ENCODE measurements around the gene FGD4. TPM values are rescaled to one million over a fixed set of nuclear protein-coding genes. Genes with fewer than 3 reads are reported as not detected.
A peak's percentile ranks its signal among the peaks of the same experiment; 100 is the strongest.

FGD4 gene
- total and polyA plus RNA-seq, 7 donors = 7.8 to 19.1 (median 11.3) TPM

DNA sequence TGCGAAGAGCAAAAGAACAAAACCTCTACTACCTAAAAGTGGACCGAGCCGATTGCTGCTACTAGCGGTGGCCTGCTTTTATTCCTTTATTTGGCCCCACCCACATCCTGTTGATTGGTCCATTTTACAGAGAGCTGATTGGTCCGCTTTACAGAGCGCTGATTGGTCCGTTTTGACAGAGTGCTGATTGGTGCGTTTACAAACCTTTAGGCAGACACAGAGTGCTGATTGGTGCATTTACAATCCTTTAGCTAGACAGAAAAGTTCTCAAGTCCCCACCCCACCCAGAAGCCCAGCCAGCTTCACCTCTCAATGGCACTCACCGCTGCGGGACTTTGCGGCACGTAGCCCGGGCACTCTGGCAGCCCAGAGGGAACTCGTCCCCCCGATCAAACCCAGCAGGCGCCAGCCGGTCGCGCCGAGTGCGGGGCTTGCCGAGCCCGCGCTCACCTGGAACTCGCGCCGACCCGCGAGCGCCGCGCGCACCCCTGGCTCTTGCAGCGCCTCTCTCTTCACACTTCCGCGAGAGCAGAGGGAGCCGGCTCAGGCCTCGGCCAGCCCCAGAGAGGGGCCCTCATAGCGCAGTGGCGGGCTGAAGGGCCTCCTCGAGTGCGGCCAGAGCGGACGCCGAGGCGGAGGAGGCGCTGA is 8.7 kb upstream of the FGD4 start:
- Histone ChIP-seq H3K4me3 (peak overlapping the region; percentile 4 to 38 (median 31)), H3K4me1 (peaks cover 0 to 6% (median 0%) of the 10 kb centered on the region in 4 donors), H3K36me3 (no peaks in the 10 kb centered on the region), H3K9me3 (no peaks in the 10 kb centered on the region), H3K27ac (no peak overlapping the region), H3K27me3 (peaks cover 0 to 24% (median 16%) of the 10 kb centered on the region in 3 donors)
- WGBS, 2 donors = 37 to 43% methylated on average over 47 of the region's 47 CpGs
- TF ChIP-seq, protein P1, sequence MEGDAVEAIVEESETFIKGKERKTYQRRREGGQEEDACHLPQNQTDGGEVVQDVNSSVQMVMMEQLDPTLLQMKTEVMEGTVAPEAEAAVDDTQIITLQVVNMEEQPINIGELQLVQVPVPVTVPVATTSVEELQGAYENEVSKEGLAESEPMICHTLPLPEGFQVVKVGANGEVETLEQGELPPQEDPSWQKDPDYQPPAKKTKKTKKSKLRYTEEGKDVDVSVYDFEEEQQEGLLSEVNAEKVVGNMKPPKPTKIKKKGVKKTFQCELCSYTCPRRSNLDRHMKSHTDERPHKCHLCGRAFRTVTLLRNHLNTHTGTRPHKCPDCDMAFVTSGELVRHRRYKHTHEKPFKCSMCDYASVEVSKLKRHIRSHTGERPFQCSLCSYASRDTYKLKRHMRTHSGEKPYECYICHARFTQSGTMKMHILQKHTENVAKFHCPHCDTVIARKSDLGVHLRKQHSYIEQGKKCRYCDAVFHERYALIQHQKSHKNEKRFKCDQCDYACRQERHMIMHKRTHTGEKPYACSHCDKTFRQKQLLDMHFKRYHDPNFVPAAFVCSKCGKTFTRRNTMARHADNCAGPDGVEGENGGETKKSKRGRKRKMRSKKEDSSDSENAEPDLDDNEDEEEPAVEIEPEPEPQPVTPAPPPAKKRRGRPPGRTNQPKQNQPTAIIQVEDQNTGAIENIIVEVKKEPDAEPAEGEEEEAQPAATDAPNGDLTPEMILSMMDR (IDR thresholded peaks at IDR 0.05) = no peak
- TF ChIP-seq EP300 (IDR thresholded peaks at IDR 0.05) (no peak), POLR2A (IDR thresholded peaks at IDR 0.05) (no peak), POLR2AphosphoS5 (IDR thresholded peaks at IDR 0.05) (no peak)
- no peak for DNase-seq
- intact Hi-C loops (cut with DNase I) = no loop called here

DNA sequence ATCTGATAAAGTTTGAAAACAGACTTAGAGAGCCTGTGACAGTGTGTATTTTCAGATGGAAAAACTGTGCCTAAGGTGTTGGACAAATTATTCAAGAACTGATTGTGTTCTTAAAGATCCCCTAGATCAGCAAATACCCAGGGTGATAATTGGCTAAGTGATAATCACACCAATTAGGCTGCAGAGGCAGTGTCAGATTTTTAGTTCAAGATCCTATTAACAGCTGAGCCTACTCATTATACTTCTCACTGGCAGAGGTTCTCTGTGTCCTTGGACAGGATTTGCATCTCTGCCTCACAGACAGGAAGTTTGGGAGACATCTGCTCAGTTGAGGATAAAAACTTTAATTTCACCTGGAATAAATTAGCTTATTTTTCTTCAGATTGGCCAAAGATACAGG is 4.3 kb upstream of the FGD4 start:
- H3K27ac ChIP-seq = no peak overlapping the region
- no peaks in the 10 kb centered on the region for H3K36me3 ChIP-seq
- H3K4me3 ChIP-seq = no peak overlapping the region
- no peak for DNase-seq
- TF ChIP-seq, protein P1 (IDR thresholded peaks at IDR 0.05) = no peak
- no peak for TF ChIP-seq POLR2A (IDR thresholded peaks at IDR 0.05)
- TF ChIP-seq POLR2AphosphoS5 (IDR thresholded peaks at IDR 0.05) = no peak
- TF ChIP-seq EP300 (IDR thresholded peaks at IDR 0.05) = no peak
- peaks cover 4 to 19% (median 8%) of the 10 kb centered on the region in 3 donors for H3K27me3 ChIP-seq
- intact Hi-C loops (cut with DNase I) = no loop called here
- H3K4me1 ChIP-seq = peaks cover 0 to 20% (median 9%) of the 10 kb centered on the region in 4 donors
- no peaks in the 10 kb centered on the region for H3K9me3 ChIP-seq

DNA sequence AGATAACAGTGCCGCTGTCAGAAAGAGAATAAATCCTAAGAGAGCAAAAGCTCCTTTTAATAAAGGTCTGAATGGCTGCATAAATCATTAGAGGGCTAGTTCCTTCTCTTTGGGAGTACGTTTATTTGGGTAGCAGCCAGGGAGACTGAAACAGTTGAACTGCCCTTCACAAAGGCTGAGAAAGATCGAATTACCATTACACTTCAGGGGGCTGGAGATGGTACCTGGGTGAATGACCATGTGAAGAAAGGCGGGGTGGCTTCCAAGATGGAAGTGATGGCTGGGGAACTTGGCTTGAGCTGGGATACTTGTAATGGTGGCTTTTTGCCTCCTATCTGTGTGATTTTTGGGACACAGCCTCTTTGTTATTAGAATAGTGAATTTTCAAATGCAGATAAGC is 1.7 kb upstream of the FGD4 start:
- H3K9me3 ChIP-seq = no peaks in the 10 kb centered on the region
- H3K4me3 ChIP-seq = no peak overlapping the region
- TF ChIP-seq POLR2AphosphoS5 (IDR thresholded peaks at IDR 0.05) (no peak), POLR2A (IDR thresholded peaks at IDR 0.05) (no peak), EP300 (IDR thresholded peaks at IDR 0.05) (no peak)
- TF ChIP-seq, protein P1 (IDR thresholded peaks at IDR 0.05) = no peak
- 63 to 65% methylated on average over 4 of the region's 4 CpGs for WGBS, 2 donors
- no peak overlapping the region for H3K27ac ChIP-seq
- no peak for DNase-seq
- H3K27me3 ChIP-seq = peaks cover 0 to 23% (median 5%) of the 10 kb centered on the region in 3 donors
- peaks cover 0 to 19% (median 11%) of the 10 kb centered on the region in 4 donors for H3K4me1 ChIP-seq
- intact Hi-C loops (cut with DNase I) = no loop called here
- H3K36me3 ChIP-seq = no peaks in the 10 kb centered on the region

DNA sequence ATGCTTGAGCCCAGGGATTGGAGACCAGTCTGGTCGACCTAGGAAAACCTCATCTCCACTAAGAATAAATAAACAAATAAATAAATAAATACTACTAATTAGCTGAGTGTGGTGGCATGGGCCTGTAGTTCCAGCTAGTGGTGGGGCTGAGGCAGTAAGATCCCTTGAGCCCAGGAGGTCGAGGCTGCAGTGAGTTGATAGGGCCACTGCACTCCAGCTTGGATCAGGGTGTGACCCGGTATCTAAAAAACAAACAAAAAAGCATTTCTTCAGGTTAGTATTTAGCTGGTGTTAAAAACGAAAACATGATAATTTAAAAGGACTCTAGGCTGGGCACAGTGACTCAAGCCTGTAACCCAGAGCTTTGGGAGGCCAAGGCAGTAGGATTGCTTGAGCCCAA is 1.2 kb upstream of the FGD4 start:
- Histone ChIP-seq H3K4me1 (peaks cover 0 to 19% (median 11%) of the 10 kb centered on the region in 4 donors), H3K4me3 (no peak overlapping the region), H3K27me3 (peaks cover 0 to 20% (median 5%) of the 10 kb centered on the region in 3 donors), H3K27ac (peak overlapping the region in 2 of 4 donors; percentile 61 to 82), H3K36me3 (no peaks in the 10 kb centered on the region), H3K9me3 (no peaks in the 10 kb centered on the region)
- no peak for DNase-seq
- WGBS, 2 donors = 40 to 78% methylated on average over 4 of the region's 4 CpGs
- TF ChIP-seq POLR2AphosphoS5 (IDR thresholded peaks at IDR 0.05) = no peak
- no peak for TF ChIP-seq EP300 (IDR thresholded peaks at IDR 0.05)
- TF ChIP-seq, protein P1 (IDR thresholded peaks at IDR 0.05) = no peak
- TF ChIP-seq POLR2A (IDR thresholded peaks at IDR 0.05) = no peak
- intact Hi-C loops (cut with DNase I) = no loop called here
